Measurements from ENCODE around the gene BCAP31.
"Not testable (repeated sequence)": the region's sequence is repeated elsewhere in the genome, so short reads cannot be mapped to it uniquely, and the experiment has no call there.

Gene BCAP31

DNA sequence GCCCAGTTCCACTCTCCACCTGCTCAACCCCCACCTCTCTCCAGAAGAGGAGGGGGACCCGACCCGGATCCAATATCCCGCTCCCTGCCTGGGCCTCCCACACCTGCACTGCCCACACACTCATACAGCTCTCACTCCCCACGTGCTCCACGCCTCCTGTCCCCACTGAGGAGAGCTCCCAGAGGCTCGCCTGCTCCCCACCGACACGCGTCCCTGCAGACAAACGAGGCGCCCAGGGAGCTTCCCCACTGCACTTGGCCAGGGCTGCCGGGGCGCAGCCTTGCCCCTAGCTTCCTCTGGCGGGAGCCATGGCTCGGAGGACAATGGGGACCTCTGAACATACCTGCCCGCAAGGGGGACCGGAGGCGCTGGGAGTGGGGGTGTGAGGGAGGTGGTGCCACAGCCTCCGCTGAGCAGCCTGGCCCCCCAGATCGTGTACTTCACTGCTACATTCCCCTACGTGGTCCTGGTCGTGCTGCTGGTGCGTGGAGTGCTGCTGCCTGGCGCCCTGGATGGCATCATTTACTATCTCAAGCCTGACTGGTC, 31.5 kb downstream of the BCAP31 start:
- DNase-seq, result no peak

DNA sequence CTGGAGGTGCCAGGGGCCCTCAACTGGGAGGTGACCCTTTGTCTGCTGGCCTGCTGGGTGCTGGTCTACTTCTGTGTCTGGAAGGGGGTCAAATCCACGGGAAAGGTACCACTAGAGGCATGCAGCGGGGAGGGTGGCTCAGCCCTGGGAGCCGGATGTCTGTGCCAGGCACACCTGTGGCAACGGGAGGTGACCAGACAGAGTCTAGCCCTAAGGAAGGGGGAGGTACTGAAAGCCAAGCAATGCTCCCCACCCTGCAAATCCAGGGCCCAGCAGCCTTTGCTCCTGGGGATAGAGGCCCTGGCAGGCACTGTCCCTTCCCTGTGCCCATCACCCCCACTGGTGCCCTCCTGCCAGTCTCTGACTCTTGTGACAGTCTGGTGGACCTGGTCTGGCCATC, 32.2 kb downstream of the BCAP31 start:
- no peak for DNase-seq

DNA sequence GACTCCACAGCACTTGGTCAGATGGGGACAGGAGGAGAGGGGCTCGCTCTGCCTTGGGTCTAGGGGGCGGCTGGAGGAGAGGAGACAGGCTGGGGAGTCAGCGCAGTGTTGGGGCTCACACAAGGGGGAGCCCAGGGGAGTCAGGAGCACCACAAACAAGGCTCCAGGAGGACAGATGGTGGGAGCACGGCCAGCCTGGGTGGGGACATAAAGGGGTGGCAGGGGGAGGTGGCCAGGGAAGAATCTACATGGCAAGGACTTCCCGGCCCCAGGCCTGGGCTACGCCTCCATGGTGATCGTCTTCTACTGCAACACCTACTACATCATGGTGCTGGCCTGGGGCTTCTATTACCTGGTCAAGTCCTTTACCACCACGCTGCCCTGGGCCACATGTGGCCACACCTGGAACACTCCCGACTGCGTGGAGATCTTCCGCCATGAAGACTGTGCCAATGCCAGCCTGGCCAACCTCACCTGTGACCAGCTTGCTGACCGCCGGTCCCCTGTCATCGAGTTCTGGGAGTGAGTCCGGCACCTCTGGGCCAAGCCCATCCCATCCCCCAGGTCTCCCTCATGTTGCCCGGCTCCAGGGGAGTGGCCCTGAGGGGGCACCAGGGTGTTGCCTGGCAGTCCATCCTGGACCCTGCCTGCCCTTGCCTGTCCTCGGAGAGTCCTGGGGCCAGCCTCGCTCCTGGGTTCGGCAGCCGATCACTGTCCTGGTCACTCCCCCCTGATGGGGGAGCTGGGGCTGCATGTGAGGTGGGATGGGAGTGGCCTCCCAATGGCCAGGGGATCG, 33.0 kb downstream of the BCAP31 start:
- not testable (repeated sequence) for DNase-seq

DNA sequence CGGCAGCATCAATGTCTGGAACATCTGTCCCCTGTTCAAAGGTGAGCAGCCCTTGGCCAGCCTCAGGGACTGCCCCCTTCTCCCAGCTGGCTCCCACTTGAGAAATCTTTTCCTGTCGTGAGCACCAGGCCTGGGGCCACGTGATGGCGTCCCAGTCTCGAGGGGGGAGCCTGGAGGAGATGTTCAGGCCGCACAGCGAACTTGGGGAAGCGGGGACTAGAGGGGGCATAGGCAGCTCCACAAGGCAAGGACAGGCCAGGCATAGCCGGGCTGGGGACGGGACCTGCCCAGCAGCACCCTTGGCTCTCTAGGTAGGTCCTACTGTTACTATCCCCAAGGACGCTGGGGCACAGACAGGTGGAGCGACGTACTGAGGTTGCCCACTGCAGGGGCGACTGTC, 33.7 kb downstream of the BCAP31 start:
- DNase-seq, result no peak

DNA sequence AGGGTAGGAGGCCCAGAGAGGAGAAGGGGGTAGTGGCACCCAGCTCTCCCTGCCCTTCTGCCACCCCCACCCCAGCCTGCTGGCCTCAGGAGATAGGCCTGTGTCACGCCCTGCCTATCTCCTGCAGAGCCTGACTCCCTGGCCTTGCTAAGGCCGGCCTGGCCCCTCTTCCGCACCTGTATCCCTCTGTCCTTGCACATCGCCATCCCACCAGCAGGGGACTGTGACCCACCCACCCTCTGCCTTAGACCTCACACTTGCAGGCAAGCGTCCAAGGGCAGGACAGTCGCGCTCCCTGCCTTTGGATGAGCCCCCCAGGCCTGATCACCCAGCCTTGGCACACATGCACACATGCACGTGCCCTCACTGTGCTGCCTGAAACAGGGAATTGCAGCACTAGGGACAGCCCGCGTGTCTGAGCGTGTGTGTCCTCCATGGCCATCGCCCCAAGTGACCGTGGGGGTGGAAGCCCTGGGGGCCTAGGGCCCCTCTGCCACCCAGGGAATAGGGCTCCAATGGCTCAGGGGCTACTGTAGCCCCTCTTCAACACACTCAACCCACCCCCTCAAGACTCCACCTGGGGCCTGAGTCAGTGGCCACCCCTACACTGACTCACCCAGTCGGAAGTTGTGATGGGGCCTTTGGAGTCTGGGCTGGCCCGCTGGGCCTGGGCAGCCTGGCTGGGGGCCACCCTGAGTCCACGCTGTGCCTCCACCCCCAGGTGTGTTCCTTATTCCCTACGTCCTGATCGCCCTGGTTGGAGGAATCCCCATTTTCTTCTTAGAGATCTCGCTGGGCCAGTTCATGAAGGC, 34.3 kb downstream of the BCAP31 start:
- no peak for DNase-seq

DNA sequence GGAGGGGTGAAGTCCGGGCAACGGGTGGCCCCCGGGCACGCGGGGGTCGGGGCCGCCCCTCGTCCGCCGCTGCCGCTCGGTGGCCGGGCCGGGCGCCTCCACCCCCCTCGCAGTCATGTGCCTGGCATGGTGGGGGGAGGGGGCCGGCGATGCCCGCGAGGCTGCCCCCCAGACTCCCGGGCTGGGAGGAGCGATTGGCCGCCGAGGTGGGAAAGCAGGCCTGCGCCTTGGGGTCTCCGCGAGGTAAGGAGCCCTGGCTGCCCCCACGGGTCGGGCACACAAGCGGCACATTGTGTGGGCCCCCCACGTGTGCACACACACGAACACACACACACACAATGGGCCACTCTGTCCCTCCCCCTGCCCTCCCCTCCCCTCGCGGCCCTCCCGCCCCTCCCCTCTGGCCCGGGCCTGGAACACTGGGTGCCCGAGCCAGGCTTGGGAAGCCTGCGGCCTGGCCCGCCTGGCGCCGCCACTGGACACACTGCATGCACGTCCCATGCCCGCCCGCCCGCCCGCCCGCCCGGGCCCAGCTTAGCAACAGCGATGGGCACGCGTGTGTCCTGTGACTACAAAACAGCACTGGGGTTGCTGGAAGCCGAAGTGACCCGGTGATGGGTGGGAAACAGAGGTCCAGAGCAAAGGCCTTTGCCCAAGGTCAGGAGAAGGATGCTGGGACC, 35.1 kb downstream of the BCAP31 start:
- no peak for DNase-seq

DNA sequence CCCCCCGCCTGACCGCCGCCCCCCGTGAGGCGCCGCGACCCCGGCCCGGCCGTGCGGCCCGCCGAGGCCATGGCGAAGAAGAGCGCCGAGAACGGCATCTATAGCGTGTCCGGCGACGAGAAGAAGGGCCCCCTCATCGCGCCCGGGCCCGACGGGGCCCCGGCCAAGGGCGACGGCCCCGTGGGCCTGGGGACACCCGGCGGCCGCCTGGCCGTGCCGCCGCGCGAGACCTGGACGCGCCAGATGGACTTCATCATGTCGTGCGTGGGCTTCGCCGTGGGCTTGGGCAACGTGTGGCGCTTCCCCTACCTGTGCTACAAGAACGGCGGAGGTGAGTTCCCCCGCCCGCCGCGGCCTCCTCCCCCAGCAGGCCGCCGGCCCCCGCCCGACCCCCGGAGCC, 35.7 kb downstream of the BCAP31 start:
- no peak for DNase-seq

DNA sequence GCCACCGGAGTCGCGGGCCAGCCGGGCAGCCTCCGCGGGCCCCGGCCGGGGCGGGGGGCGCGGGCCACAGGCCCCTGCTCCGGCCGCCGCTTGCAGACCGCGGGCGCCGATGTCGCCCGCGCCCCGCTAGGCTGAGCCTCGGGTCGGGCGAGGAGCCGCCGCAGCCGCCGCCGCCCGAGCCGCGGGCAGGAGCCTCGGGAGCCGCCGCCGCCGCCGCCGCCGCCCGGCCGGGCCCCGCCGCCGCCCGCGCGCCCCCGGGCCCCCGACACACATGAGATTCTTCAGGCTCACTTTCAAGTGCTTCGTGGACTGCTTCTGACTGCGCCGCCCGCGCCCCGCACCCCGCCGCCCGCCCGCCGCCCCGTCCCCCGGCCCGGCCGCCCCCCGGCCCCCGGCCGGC, 36.1 kb downstream of the BCAP31 start:
- no peak for DNase-seq

DNA sequence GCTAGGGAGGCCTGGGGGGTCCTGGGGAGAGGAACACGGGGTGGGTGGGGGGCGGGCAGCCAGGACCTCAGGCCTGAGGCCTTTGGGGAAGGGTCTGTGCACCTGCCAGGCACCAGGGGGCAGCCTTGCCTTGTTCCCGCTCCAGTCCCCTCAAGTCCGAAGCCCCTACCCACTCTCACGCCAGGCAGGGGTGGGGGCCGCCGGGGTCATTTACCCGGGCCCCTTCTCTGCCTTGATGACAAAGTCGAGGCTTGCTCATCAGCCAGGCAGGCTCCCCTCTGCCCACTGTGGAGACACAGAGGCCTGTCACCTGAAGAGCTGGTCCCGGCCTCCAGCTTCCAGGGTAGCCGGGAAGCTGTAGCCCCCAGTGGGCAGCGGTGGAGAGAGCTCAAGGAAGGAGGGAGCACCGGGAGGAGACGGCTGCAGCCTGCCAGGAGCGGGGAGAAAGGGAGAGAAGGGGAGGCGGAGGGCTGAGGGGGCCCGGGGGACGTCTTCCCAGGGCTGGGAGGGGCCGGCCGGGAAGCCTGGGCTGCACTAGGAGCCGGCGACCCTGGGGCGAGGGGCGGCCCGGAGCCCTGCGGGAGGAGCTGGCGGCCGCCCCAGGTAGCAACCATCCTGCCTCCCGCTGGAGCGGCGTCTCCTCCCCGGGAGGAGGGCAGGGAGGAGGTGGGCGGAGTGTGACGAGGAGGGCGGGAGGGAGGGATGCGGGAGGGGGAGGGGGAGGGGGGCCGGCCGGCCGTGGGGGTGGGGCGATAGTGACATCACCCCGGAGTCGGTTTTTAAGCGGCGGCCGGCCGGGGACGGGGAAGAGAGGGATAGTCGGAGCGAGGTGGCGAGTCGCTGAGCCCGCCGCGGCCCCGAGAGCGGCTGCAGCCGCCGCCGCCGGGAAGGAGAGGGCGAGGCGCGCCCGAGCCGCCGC, 36.8 kb downstream of the BCAP31 start, which contains the start of gene SLC6A8:
Gene SLC6A8, plus strand, starts transcription at position 806 of the 919 bp plus-strand sequence. CDS start 649 bp downstream, outside the sequence.
- DNase-seq, result no peak

DNA sequence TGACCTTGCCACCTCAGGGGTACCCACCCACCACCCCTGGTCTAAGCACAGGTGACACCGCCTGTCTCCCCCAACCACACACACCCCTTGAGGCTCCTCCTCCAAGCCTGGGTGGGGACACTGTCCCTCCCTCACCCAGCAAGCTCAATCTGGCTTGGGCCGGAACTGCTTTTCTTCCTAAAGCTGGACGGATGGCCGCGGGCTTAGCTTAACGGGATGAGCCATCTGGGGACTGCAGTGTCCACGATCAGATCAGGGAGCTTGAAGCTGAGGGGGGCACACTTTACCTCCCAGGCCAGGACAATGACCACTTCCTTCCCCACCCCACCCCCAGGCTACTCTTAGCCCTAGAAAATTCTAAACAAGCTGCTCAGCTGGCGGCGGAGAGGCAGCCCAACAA, 37.5 kb downstream of the BCAP31 start:
- no peak for DNase-seq

DNA sequence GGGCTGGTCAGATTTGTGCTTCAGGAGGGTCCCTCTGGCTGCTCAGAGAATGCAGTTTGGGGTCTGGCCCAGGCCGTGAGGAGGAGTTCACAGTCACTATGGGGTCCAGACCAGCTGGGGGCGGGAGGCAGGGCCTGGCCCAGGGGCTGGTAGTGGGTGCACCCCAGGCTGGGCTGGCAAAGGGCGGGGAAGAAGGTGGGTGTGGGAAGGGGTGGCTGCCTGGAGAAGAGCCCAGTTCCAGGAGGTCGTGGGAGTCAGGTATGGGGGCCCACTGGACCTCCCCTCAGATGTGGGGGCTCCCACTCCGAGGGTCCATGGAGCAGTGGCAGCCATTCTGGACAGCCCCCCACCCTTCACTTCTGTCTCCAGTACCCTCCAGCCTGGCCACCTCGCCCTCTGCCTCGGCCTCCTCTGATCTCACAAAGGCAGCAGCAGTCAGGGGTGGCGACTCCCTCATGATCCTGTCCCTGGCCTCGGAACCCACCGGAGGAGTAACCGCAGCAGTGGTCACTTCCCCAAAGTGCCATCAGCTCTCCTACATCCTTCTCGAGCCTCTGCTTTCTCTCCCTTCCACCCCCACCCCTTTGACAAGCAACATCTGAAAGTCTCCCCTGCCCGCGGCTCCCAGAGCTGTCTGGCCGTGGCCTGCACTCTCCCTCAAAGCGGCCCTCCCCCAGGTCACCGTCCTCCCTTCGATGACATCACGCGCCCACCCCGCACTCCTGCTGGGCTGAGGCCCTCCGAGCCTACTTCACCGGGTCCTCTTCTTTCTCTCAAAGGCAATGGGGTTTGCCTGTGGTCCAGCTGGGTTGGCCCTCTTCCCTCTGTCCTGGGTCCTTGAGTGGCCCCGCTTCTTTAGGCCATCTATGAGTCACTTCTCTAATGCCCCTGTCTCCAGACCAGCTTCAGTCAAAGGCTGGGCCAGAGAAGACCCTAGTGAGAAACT, 38.2 kb downstream of the BCAP31 start:
- DNase-seq, result no peak

DNA sequence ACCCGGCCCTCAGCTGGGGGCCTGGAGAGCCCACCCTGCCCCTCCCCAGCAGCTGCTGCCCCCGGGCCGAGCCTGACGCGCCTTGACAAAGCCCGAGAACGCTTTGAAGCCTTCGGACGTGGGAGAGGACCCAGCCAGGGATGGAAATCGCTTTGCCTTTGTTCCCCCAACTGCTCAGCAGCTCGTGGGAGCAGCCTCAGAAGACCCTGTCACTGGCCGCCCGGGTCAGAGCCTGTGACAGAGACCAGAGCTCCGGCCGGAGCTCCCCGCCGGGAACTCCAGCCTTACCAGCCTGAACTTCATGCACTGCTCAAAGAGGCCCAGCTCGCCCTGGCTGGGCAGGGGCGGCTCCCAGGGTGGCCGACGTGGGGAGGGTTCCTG, 39.0 kb downstream of the BCAP31 start:
- no peak for DNase-seq

DNA sequence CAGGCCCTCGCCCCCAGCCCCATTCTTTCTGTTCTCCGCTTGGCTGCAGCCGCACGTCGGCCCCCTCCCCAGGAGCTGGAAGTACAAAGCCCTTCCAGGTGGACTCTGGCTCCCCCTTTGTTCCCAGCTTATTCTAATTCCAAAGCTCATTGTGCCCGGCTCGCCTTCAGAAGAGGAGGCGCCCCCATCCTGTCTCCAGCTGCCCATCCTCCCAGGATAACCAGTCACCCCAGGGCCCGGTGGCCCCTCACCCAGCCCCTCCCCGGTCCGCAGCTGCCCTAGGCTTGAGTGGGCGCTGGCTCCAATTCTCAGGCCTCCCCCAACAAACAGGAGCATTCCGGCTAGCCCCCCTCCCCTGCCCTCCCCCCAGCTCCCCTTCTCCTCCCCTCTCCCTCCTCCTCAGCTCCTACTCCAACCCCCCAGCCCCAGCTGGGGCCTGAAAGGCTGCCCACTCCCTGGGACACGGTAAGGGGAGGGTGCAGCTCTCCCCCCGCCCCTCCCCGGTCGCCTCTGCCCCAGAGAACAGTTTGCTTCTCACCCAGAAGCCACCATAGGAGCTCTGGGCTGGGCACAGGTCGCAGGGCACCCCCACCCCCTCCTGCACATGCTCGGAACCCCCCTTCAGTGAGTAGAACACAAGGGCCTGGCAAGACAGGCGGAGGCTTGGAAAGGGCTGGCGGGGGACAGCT, 39.6 kb downstream of the BCAP31 start:
- no peak for DNase-seq

DNA sequence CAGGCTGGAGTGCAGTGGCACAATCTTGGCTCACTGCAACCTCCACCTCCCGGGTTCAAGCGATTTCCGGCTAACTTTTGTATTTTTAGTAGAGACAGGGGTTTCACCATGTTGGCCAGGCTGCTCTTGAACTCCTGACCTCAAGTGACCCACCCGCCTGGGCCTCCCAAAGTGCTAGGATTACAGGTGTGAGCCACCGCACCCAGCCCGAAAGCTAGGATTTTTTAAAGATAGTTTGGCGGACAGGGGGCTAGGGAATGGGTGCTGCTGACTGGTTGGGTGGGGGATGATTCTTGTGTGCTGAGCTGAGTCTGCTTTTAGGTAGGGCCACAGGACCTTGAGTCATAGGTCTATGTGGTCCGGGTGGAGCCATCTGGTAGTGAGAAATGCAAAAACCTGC, 40.7 kb downstream of the BCAP31 start:
- not testable (repeated sequence) for DNase-seq

DNA sequence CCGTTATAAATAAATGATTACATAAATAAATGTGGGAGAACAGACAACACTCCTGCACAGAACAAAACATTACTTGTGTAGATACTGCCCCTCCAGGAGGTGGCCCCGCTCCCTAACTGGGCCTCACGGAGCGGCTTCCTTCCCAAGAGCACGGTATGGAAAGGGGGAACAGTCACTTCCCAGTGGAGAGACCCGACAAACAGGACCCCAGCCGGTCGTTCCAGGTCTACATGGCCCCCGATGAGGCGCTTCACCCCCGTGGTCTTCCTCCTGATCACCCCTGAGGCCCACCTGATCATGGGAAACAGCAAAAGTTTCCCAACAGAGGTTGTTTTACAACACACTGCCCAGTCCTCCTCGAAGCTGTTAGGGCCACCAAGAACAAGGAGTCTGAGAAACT, 43.0 kb downstream of the BCAP31 start:
- no peak for DNase-seq

DNA sequence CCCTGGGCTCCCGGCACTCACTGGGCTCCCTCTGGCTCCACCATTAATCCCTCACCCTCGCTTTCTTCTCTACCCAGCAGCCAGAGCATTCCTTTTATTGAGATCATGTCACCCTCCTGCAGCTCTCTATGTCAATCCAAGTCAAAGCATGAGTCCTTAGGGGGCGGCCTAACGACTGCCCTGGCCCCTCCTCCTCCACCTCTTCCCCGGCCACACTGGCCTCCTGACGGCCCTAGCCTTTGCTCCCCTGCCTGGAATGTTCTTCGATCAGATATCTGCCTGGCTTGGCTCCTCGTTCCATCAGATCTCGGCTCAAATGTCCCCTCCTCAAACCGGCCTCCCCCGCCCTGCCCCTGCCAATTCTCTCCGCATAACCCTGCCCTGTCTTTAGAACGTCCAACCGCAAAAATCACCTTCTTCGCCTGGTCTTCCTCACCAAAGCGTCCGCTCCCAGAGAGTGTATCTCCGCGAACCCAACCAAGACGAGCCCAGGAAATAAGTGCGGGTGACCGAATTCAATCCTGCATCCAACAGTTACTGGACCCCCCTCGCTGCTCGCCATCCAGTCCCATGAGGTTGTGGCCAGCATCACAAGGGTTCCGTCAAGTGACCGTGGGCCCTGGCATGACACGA, 49.9 kb downstream of the BCAP31 start:
- no peak for DNase-seq

DNA sequence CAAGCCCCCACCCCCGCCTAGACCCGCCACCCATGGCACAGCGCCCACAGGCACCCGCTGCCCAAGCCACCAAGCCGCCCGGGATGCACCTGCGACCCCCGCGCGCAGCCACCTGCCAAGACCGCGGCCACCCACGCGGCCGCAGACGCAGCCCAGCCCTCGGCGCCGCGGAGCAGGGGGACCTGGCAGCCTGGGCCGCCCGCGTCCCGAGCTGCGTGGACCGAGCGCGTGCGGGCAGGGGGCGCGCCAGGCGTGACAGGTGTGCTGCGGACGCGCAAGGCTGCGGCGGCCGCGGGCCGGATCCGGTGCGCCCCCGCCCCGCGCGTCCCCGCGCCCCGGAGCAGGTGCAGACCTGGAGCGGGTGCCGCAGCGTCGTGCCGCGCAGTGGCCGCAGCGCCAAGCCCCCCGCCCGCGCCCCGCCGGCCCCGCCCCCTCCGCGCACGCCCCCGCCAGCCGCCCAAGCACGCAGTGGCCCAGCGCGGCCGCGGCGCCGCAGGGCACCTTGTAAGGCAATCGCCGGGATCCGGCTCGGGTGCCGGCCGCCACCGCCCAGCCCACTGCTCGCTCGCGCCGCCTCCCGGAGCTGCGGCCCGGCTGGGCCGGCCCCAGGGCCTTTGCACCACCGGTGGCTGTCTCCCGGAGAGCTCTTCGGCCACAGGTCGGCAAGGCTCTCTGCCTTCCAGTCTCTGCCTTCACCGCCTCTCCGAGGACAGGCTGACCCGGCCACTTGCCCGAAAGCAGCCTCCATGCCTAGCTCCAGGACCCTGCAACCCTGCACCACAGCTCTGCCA, 50.6 kb downstream of the BCAP31 start, which contains the start of gene PNCK:
Gene PNCK, minus strand, starts transcription at position 386 of the 791 bp plus-strand sequence. CDS start 737 bp downstream, outside the sequence.
- no peak for DNase-seq

DNA sequence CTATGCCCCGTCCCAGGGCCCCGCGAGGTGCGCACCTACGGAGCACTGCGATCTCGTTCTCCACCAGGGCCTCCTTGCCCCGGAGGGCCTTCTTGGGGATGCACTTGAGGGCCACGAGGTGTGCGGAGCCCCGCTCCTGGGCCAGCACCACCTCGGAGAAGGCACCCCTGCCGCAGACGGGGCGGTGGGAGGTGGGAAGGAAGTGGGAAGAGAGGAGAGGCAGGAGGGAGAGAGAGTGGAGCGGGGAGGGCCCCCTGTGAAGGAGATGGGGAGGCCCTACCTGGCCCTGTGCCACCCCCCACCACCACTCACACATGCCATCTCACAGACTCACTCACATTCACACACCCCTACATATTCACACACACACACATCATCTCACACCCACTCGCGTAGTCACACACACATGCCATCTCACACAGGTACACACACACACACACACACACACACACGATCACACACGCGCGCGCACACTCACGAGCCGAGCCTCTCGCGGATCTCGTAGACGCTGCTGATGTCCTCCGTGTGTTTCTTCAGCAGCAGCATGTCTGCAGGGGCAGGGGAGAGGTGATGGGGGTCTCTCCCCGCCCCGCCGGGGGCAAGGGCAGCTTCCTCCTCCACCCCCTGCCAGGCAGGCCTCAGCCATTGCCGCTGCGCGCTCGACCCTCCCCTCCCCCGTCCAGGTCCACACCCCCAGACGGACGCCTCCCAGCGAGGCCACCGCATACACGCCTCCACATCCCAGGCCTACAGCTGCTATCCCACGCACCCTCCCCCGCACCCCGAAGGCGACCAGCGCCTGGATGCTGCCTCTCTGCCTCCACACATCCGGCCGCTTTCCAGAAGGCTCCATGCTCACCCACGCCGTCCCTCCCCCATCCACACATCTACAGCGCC, 51.4 kb downstream of the BCAP31 start:
- no peak for DNase-seq
